Panc1 (cell line): Measurements from ENCODE around the gene C1QTNF1. TPM values are rescaled to one million over a fixed set of nuclear protein-coding genes. Genes with fewer than 3 reads are reported as not detected.

ENCODE experiments used
- ATAC-seq: fragments of 200-7000 bp; cut with Tn5 transposase; 2 replicates; pipeline ENCODE4 v1.9.1; 2020; ENCODE audit warnings: mild to moderate bottlenecking, moderate library complexity
- BruUV-seq: library from RNA; stranded (reverse); fragments of 400-500 nt; replicated peaks from 2 replicates; lab custom pipeline; 2021; lab: Mats Ljungman, UMichigan
- CTCF ChIA-PET: fragments of 300-600 bp; sonication (Branson Sonifier 250); formaldehyde crosslinking; loops from one replicate; lab custom pipeline; 2022; ENCODE audit warnings: antibody characterized with exemption; lab: Charles Lee
- POLR2A ChIA-PET: fragments of 300-600 bp; sonication (Branson Sonifier 250); formaldehyde crosslinking; loops from one replicate; lab custom pipeline; 2022; ENCODE audit warnings: antibody characterized with exemption; lab: Charles Lee
- DNase-seq: peaks from one replicate; pipeline ENCODE4 v3.0.0-alpha.2; 2010; ENCODE audit warnings: low read depth, low spot score
- H3K27ac ChIP-seq: 2 replicates; pipeline ENCODE4 v1.5.1; 2011; ENCODE audit warnings: mild to moderate bottlenecking, low read length, inconsistent platforms
- H3K27me3 ChIP-seq: fragments of 200-500 bp; sonication (Bioruptor generic); 2 replicates; pipeline ENCODE4 v1.6.0; 2014; ENCODE audit warnings: low read length, inconsistent platforms; ENCODE audit not compliant: control insufficient read depth, insufficient read depth
- H3K36me3 ChIP-seq: fragments of 200-500 bp; sonication (Bioruptor generic); 2 replicates; pipeline ENCODE4 v1.5.1; 2014; ENCODE audit warnings: inconsistent platforms, mild to moderate bottlenecking, low read length, moderate library complexity; ENCODE audit not compliant: control insufficient read depth, insufficient read depth
- H3K4me1 ChIP-seq: 2 replicates; pipeline ENCODE4 v1.5.1; 2011; ENCODE audit warnings: inconsistent platforms, mild to moderate bottlenecking, low read length, moderate library complexity; ENCODE audit not compliant: control insufficient read depth, insufficient read depth
- H3K4me3 ChIP-seq, 2 experiments: 2 replicates each; pipeline ENCODE4 v1.5.1; 2011 to 2012; ENCODE audit warnings: low read depth in 2 of 2, low read length in 2 of 2, mild to moderate bottlenecking in 2 of 2, inconsistent platforms in 1 of 2, moderate library complexity in 1 of 2
- H3K9me3 ChIP-seq: fragments of 200-500 bp; sonication (Bioruptor generic); 2 replicates; pipeline ENCODE4 v1.5.1; 2014; ENCODE audit warnings: low read depth, mild to moderate bottlenecking, inconsistent platforms, low read length, moderate library complexity; ENCODE audit not compliant: control insufficient read depth, insufficient read depth
- POLR2AphosphoS5 ChIP-seq: IDR thresholded peaks from 2 replicates; pipeline ENCODE4 v1.6.1; 2012; ENCODE audit warnings: mild to moderate bottlenecking, low read depth, low read length, moderate library complexity
- SIN3A ChIP-seq: IDR thresholded peaks from 2 replicates; pipeline ENCODE4 v1.6.1; 2012; ENCODE audit warnings: low read depth, mild to moderate bottlenecking, low read length, moderate library complexity, borderline replicate concordance; ENCODE audit not compliant: insufficient read depth
- TCF7L2 ChIP-seq: IDR thresholded peaks from 2 replicates; pipeline ENCODE4 v1.6.1; 2011; ENCODE audit warnings: mild to moderate bottlenecking, low read depth, low read length, inconsistent platforms
- in situ Hi-C: cut with HindIII; loops from 2 replicates; pipeline ENCODE4 v1.10.0; 2016; ENCODE audit warnings: low sequenced_read_pairs, low pct_unique_long_range_greater_than_20kb
- intact Hi-C: fragments of 100-400 bp; cut with micrococcal nuclease; formaldehyde crosslinking; loops from one replicate; pipeline ENCODE4 v1.10.0; 2022; ENCODE audit not compliant: unreplicated experiment
- total RNA-seq: library from RNA; stranded (reverse); gene quantifications from one replicate; pipeline ENCODE4 v1.2.1, GENCODE V29; 2021; ENCODE audit not compliant: unreplicated experiment
- TF ChIP-seq, protein P1 (sequence below), 2 experiments: IDR thresholded peaks; 2 replicates each; pipeline ENCODE4 v1.6.1; 2011 to 2012; ENCODE audit warnings: low read depth in 2 of 2, control low read depth in 1 of 2, low read length in 1 of 2, mild to moderate bottlenecking in 1 of 2, moderate library complexity in 1 of 2; ENCODE audit not compliant: insufficient read depth in 1 of 2
- TF ChIP-seq, protein P2 (sequence below): fragments of 450-650 bp; IDR thresholded peaks from 2 replicates; pipeline ENCODE4 v1.5.1; 2017; ENCODE audit warnings: mild to moderate bottlenecking

The C1QTNF1 gene
- total RNA-seq, 1 experiment from 2014 or later: 1.5 TPM

DNA sequence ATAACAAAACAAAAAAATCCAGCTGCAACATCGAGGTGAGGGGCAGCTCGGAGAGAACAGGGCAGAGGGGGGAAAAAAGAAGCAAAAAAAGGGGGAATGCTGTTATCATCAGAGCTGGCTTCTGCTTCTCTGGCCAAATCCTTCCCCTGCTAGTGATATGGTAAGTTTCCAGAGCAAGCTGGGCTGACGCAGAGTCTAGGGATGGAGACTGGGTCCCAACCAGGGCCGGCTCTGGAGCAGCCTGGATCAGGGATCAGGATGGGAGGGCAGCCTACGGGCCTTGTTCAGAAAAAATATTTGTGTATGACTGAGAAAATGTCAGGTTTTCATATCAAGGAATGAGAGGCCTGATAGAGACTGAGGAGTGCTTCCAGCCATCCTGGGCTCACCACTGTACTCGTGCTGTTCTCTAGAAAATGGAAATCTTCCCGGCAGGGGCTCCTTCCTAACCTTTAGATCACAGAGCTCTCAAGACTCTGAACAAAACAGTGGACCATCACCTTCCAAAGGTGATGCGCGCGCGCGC lies 726 bp upstream of the C1QTNF1 start:
- Histone ChIP-seq H3K27me3 (peaks cover 32% of the 10 kb centered on the region), H3K4me3 (no peak overlapping the region), H3K36me3 (no peaks in the 10 kb centered on the region; the same call in 1 of the 2 replicates), H3K4me1 (peaks cover 23% of the 10 kb centered on the region), H3K27ac (no peak overlapping the region), H3K9me3 (no peaks in the 10 kb centered on the region)
- CTCF ChIA-PET: no interaction called here
- ATAC-seq (no peak), DNase-seq (no peak)
- intact Hi-C loops (no loop called here), in situ Hi-C loops (no loop called here)
- no TSS peak for BruUV-seq
- POLR2A ChIA-PET: interaction anchor here (0.6 kb wide), 1 partner anchor 538 kb away, joined by 4 read pairs; no protein-coding TSS in a partner anchor
- no peak for TF ChIP-seq TCF7L2
- TF ChIP-seq SIN3A: no peak
- TF ChIP-seq, protein P1, sequence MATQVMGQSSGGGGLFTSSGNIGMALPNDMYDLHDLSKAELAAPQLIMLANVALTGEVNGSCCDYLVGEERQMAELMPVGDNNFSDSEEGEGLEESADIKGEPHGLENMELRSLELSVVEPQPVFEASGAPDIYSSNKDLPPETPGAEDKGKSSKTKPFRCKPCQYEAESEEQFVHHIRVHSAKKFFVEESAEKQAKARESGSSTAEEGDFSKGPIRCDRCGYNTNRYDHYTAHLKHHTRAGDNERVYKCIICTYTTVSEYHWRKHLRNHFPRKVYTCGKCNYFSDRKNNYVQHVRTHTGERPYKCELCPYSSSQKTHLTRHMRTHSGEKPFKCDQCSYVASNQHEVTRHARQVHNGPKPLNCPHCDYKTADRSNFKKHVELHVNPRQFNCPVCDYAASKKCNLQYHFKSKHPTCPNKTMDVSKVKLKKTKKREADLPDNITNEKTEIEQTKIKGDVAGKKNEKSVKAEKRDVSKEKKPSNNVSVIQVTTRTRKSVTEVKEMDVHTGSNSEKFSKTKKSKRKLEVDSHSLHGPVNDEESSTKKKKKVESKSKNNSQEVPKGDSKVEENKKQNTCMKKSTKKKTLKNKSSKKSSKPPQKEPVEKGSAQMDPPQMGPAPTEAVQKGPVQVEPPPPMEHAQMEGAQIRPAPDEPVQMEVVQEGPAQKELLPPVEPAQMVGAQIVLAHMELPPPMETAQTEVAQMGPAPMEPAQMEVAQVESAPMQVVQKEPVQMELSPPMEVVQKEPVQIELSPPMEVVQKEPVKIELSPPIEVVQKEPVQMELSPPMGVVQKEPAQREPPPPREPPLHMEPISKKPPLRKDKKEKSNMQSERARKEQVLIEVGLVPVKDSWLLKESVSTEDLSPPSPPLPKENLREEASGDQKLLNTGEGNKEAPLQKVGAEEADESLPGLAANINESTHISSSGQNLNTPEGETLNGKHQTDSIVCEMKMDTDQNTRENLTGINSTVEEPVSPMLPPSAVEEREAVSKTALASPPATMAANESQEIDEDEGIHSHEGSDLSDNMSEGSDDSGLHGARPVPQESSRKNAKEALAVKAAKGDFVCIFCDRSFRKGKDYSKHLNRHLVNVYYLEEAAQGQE (IDR thresholded peaks at IDR 0.05; ENCODE audit: insufficient read depth in 1 of 2, low read depth in 2 of 2, low read length in 1 of 2): no peak
- TF ChIP-seq, protein P2, sequence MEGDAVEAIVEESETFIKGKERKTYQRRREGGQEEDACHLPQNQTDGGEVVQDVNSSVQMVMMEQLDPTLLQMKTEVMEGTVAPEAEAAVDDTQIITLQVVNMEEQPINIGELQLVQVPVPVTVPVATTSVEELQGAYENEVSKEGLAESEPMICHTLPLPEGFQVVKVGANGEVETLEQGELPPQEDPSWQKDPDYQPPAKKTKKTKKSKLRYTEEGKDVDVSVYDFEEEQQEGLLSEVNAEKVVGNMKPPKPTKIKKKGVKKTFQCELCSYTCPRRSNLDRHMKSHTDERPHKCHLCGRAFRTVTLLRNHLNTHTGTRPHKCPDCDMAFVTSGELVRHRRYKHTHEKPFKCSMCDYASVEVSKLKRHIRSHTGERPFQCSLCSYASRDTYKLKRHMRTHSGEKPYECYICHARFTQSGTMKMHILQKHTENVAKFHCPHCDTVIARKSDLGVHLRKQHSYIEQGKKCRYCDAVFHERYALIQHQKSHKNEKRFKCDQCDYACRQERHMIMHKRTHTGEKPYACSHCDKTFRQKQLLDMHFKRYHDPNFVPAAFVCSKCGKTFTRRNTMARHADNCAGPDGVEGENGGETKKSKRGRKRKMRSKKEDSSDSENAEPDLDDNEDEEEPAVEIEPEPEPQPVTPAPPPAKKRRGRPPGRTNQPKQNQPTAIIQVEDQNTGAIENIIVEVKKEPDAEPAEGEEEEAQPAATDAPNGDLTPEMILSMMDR: no peak
- no peak for TF ChIP-seq POLR2AphosphoS5

DNA sequence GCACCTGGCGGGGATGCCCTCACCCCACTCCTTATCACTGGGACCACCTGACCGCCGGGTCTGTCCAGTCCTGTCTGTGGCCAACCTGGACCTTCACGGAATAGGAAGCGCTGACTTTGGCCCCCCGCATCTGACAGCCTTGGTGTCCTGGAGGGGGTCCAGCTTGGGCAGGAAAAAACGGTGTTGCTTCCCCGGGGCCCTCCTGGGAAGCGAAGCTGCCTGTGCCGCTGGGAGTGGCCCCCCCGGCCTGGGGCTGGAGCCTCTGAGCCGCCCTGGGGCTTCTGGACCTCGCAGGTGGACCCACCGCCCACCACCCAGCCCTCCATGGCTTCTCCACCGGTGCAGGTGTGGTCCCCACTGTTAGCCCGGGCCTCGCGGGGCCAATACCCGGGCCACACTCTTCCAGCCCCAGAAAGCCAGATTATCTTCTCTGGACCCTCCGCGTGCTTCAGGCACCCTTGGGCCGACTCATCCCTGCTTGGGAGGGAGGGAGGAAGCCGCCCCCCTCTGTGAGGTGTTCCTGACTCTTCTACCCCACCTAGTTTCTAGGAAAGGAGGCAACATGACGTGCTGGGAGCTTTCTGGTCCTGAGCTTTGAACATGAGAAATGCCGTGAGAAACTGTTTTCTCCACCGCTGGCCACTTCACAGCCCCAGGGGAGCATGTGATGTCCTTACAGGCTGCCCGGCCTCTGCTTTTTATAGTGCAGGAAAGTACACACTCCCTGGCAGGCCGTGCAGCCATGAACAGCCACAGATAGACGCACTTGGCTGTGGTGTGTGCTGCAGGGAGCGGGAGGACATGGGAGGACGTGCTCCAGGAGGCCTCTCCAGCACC lies 1.1 kb downstream of the C1QTNF1 start:
- ChIA-PET POLR2A (no interaction called here), CTCF (no interaction called here)
- no peaks in the 10 kb centered on the region; the same call in 1 of the 2 replicates for H3K36me3 ChIP-seq
- no peak for DNase-seq
- H3K4me3 ChIP-seq: peak overlapping the region; percentile 52 to 56; a peak in 3 of 4 replicates
- no peak for ATAC-seq
- BruUV-seq: no TSS peak
- in situ Hi-C loops (no loop called here), intact Hi-C loops (no loop called here)
- no peak for TF ChIP-seq SIN3A
- TF ChIP-seq TCF7L2: no peak
- TF ChIP-seq POLR2AphosphoS5: no peak
- TF ChIP-seq, protein P2: no peak
- TF ChIP-seq, protein P1 (IDR thresholded peaks at IDR 0.05; ENCODE audit: insufficient read depth in 1 of 2, low read depth in 2 of 2, low read length in 1 of 2): no peak
- peaks cover 21% of the 10 kb centered on the region for H3K4me1 ChIP-seq
- H3K9me3 ChIP-seq: no peaks in the 10 kb centered on the region
- no peak overlapping the region for H3K27ac ChIP-seq
- H3K27me3 ChIP-seq: peaks cover 35% of the 10 kb centered on the region
